Naive thymus-derived CD4-positive, alpha-beta T cell (primary cell): ENCODE measurements around the gene NAA40. TPM values are rescaled to one million over a fixed set of nuclear protein-coding genes. Genes with fewer than 3 reads are reported as not detected.
A peak's percentile ranks its signal among the peaks of the same experiment; 100 is the strongest.

Experiments
- ATAC-seq: fragments of 150-1000 bp; cut with Tn5 transposase; 2 replicates; pipeline ENCODE4 v1.10.0; 2021; ENCODE audit warnings: mild to moderate bottlenecking, moderate library complexity
- CTCF ChIA-PET: fragments of 350-600 bp; sonication (Branson Sonifier 250); formaldehyde crosslinking; loops from one replicate; lab custom pipeline; 2021; ENCODE audit warnings: antibody characterized with exemption; lab: Charles Lee
- POLR2A ChIA-PET: fragments of 350-600 bp; sonication (Branson Sonifier 250); formaldehyde crosslinking; loops from one replicate; lab custom pipeline; 2021; ENCODE audit warnings: antibody characterized with exemption, inconsistent platforms; lab: Charles Lee
- DNase-seq, 9 donors: peaks; one replicate each; pipeline versions ENCODE4 v3.0.0 to v3.0.0-alpha.2; 2020 to 2022; ENCODE audit warnings: mixed read lengths in 1 of 9
- H3K27ac ChIP-seq: one replicate; pipeline ENCODE4 v1.7.0; 2013; ENCODE audit warnings: mild to moderate bottlenecking, low read depth, low read length, moderate library complexity
- H3K27me3 ChIP-seq, 2 donors: one replicate each; pipeline ENCODE4 v1.7.0; 2013; ENCODE audit warnings: low read length in 2 of 2, mild to moderate bottlenecking in 2 of 2, moderate library complexity in 2 of 2; ENCODE audit not compliant: control insufficient read depth in 2 of 2, insufficient read depth in 2 of 2
- H3K36me3 ChIP-seq, 3 experiments: 1 replicate in 2 of 3; 2 replicates in 1 of 3; pipeline ENCODE4 v1.7.0; 2013; ENCODE audit warnings: low read length in 3 of 3, mild to moderate bottlenecking in 3 of 3, moderate library complexity in 1 of 3; ENCODE audit not compliant: insufficient read depth in 3 of 3, control insufficient read depth in 2 of 3
- H3K4me1 ChIP-seq, 2 donors: one replicate each; pipeline ENCODE4 v1.7.0; 2013; ENCODE audit warnings: low read length in 2 of 2, mild to moderate bottlenecking in 2 of 2, moderate library complexity in 1 of 2; ENCODE audit not compliant: control insufficient read depth in 2 of 2, insufficient read depth in 2 of 2
- H3K4me3 ChIP-seq: 2 replicates; pipeline ENCODE4 v1.7.0; 2013; ENCODE audit warnings: mild to moderate bottlenecking, low read length
- H3K9me3 ChIP-seq, 3 experiments: 1 replicate in 2 of 3; 2 replicates in 1 of 3; pipeline ENCODE4 v1.7.0; 2013; ENCODE audit warnings: low read length in 3 of 3; ENCODE audit not compliant: control insufficient read depth in 2 of 3
- H3K27ac Mint-ChIP-seq, 9 donors: one replicate each; pipeline ENCODE4 v1.8.0; 2020 to 2022; ENCODE audit warnings: mixed read lengths in 9 of 9, mild to moderate bottlenecking in 8 of 9, moderate library complexity in 5 of 9, inconsistent platforms in 2 of 9
- H3K27me3 Mint-ChIP-seq, 5 donors: one replicate each; pipeline ENCODE4 v1.8.0; 2021 to 2022; ENCODE audit warnings: mixed read lengths in 5 of 5, mild to moderate bottlenecking in 1 of 5
- H3K36me3 Mint-ChIP-seq, 5 donors: one replicate each; pipeline ENCODE4 v1.8.0; 2020 to 2022; ENCODE audit warnings: mixed read lengths in 5 of 5, mild to moderate bottlenecking in 3 of 5, inconsistent platforms in 1 of 5
- H3K4me1 Mint-ChIP-seq, 7 donors: one replicate each; pipeline ENCODE4 v1.8.0; 2020 to 2022; ENCODE audit warnings: mixed read lengths in 7 of 7, mild to moderate bottlenecking in 3 of 7, inconsistent platforms in 1 of 7
- H3K4me3 Mint-ChIP-seq, 10 donors: one replicate each; pipeline ENCODE4 v1.8.0; 2020 to 2022; ENCODE audit warnings: mild to moderate bottlenecking in 10 of 10, mixed read lengths in 10 of 10, moderate library complexity in 6 of 10, inconsistent platforms in 2 of 10
- H3K9me3 Mint-ChIP-seq, 11 donors: one replicate each; pipeline ENCODE4 v1.8.0; 2020 to 2022; ENCODE audit warnings: mixed read lengths in 11 of 11, mild to moderate bottlenecking in 4 of 11, inconsistent platforms in 1 of 11, moderate library complexity in 1 of 11
- intact Hi-C, 2 donors: fragments of 100-400 bp; cut with micrococcal nuclease; formaldehyde crosslinking; loops; one replicate each; pipeline ENCODE4 v1.15.1; 2023
- polyA plus RNA-seq, 2 donors: library from polyadenylated mRNA; unstranded; fragments of 300-500 nt; fragmentation: Illumina TruSeq; gene quantifications; one replicate each; pipeline ENCODE4 v1.2.3, GENCODE V29; 2021
- total RNA-seq, 6 experiments: library from RNA in 5 of 6; stranded (reverse) in 5 of 6; gene quantifications; 1 replicate in 5 of 6; 2 replicates in 1 of 6; pipeline ENCODE4 v1.2.3 and lab custom pipeline; 2021 to 2026

NAA40 gene
- total and polyA plus RNA-seq, 7 experiments from 2014 or later = 5.1 to 39.8 (median 24.4) TPM

- H3K27ac ChIP-seq = no peak overlapping the region
- no peak overlapping the region for H3K4me3 Mint-ChIP-seq
- peaks cover 0 to under 1% of the 10 kb centered on the region in 2 donors for H3K4me1 ChIP-seq
- intact Hi-C loops = no loop called here
- H3K9me3 Mint-ChIP-seq = peaks cover 0 to 2% (median 0%) of the 10 kb centered on the region in 11 donors
- CTCF ChIA-PET = no interaction called here
- no peaks in the 10 kb centered on the region for H3K36me3 ChIP-seq
- no peaks in the 10 kb centered on the region for H3K9me3 ChIP-seq
- peaks cover 0 to 45% (median 0%) of the 10 kb centered on the region in 5 donors for H3K27me3 Mint-ChIP-seq
- POLR2A ChIA-PET = no interaction called here
- no peak for DNase-seq
- peaks cover 0 to 8% (median 7%) of the 10 kb centered on the region in 7 donors for H3K4me1 Mint-ChIP-seq
- no peaks in the 10 kb centered on the region for H3K27me3 ChIP-seq
- H3K27ac Mint-ChIP-seq = peak overlapping the region in 3 of 9 donors; percentile 7 to 45 (median 33)
- no peaks in the 10 kb centered on the region for H3K36me3 Mint-ChIP-seq
- ATAC-seq = no peak
- no peak overlapping the region for H3K4me3 ChIP-seq
Measured at GRCh38 chr11:63922673-63923192, 16.1 kb upstream of the NAA40 start.

- H3K27me3 Mint-ChIP-seq = peaks cover 0 to 46% (median 0%) of the 10 kb centered on the region in 5 donors
- ChIA-PET POLR2A (interaction anchor here (0.6 kb wide), 1 partner anchor 81 kb away, joined by 3 read pairs; no protein-coding TSS in a partner anchor), CTCF (no interaction called here)
- H3K4me1 ChIP-seq = no peaks in the 10 kb centered on the region
- H3K36me3 Mint-ChIP-seq = no peaks in the 10 kb centered on the region
- H3K9me3 ChIP-seq = no peaks in the 10 kb centered on the region
- DNase-seq (no peak), ATAC-seq (no peak)
- peaks cover 0 to 8% (median 7%) of the 10 kb centered on the region in 7 donors for H3K4me1 Mint-ChIP-seq
- H3K27me3 ChIP-seq = no peaks in the 10 kb centered on the region
- H3K36me3 ChIP-seq = no peaks in the 10 kb centered on the region
- no peak overlapping the region for H3K27ac ChIP-seq
- intact Hi-C loops = no loop called here
- no peak overlapping the region for H3K27ac Mint-ChIP-seq
- H3K9me3 Mint-ChIP-seq = peaks cover 0 to 2% (median 0%) of the 10 kb centered on the region in 11 donors
- H3K4me3 ChIP-seq = no peak overlapping the region
- H3K4me3 Mint-ChIP-seq = no peak overlapping the region
Measured at GRCh38 chr11:63923319-63923718, 15.5 kb upstream of the NAA40 start.

GRCh38 chr11:63929616-63930015 is 9.2 kb upstream of the NAA40 start:
- no peaks in the 10 kb centered on the region for H3K36me3 Mint-ChIP-seq
- H3K4me1 ChIP-seq = no peaks in the 10 kb centered on the region
- no peak overlapping the region for H3K27ac Mint-ChIP-seq
- H3K9me3 ChIP-seq = no peaks in the 10 kb centered on the region
- no peak overlapping the region for H3K27ac ChIP-seq
- peaks cover 0 to 20% (median 0%) of the 10 kb centered on the region in 5 donors for H3K27me3 Mint-ChIP-seq
- H3K36me3 ChIP-seq = no peaks in the 10 kb centered on the region
- ATAC-seq (no peak), DNase-seq (no peak)
- H3K4me3 Mint-ChIP-seq = no peak overlapping the region
- intact Hi-C loops = no loop called here
- ChIA-PET POLR2A (interaction anchor here (0.6 to 1.1 kb wide), 2 partner anchors 18 to 63 kb away, joined by 4 to 5 read pairs; no protein-coding TSS in a partner anchor), CTCF (no interaction called here)
- no peaks in the 10 kb centered on the region for H3K4me1 Mint-ChIP-seq
- no peaks in the 10 kb centered on the region for H3K27me3 ChIP-seq
- H3K4me3 ChIP-seq = no peak overlapping the region
- peaks cover 0 to 2% (median 0%) of the 10 kb centered on the region in 11 donors for H3K9me3 Mint-ChIP-seq

DNA sequence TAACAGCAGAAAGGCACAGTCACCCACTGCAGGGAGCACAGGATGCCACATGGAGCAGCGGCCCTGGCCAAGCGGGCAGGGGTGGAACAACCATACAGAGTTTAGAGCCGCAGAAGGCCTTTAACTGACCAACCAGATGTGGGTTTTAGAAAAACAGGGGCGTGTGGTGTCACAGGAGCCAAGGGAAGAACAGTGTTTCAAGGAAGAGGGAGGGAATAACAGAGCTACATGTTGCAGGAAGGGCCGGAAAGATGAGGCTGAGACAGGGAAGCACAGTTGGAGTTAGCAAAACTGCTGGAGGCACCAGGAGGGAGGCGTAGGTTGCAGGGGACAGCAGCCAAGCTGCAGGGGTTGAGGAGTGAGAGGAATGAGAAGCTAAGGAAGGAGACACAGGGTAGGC is 7.8 kb upstream of the NAA40 start:
- DNase-seq (no peak), ATAC-seq (no peak)
- Mint-ChIP-seq H3K4me1 (no peaks in the 10 kb centered on the region), H3K27ac (no peak overlapping the region), H3K36me3 (no peaks in the 10 kb centered on the region), H3K9me3 (no peaks in the 10 kb centered on the region), H3K27me3 (peaks cover 0 to 16% (median 0%) of the 10 kb centered on the region in 5 donors), H3K4me3 (no peak overlapping the region)
- ChIA-PET CTCF (interaction anchor here (0.9 kb wide), 1 partner anchor 15 kb away, joined by 3 read pairs; no protein-coding TSS in a partner anchor), POLR2A (interaction anchor here (1.2 kb wide), 1 partner anchor 11 kb away, joined by 4 read pairs; no protein-coding TSS in a partner anchor)
- Histone ChIP-seq H3K27me3 (no peaks in the 10 kb centered on the region), H3K27ac (no peak overlapping the region), H3K4me1 (no peaks in the 10 kb centered on the region), H3K36me3 (no peaks in the 10 kb centered on the region), H3K9me3 (no peaks in the 10 kb centered on the region), H3K4me3 (no peak overlapping the region)
- intact Hi-C loops = no loop called here

GRCh38 chr11:63931876-63932275 is 6.9 kb upstream of the NAA40 start:
- ChIA-PET POLR2A (no interaction called here), CTCF (interaction anchor here (0.9 kb wide), 1 partner anchor 14 kb away, joined by 3 read pairs; no protein-coding TSS in a partner anchor)
- H3K9me3 ChIP-seq = no peaks in the 10 kb centered on the region
- ATAC-seq (no peak), DNase-seq (no peak)
- Mint-ChIP-seq H3K36me3 (no peaks in the 10 kb centered on the region), H3K27me3 (peaks cover 0 to 12% (median 0%) of the 10 kb centered on the region in 5 donors), H3K27ac (no peak overlapping the region), H3K9me3 (no peaks in the 10 kb centered on the region), H3K4me1 (no peaks in the 10 kb centered on the region), H3K4me3 (no peak overlapping the region)
- no peaks in the 10 kb centered on the region for H3K4me1 ChIP-seq
- no peak overlapping the region for H3K4me3 ChIP-seq
- H3K36me3 ChIP-seq = no peaks in the 10 kb centered on the region
- no peak overlapping the region for H3K27ac ChIP-seq
- no peaks in the 10 kb centered on the region for H3K27me3 ChIP-seq
- intact Hi-C loops = no loop called here

- CTCF ChIA-PET = no interaction called here
- H3K4me3 ChIP-seq = no peak overlapping the region
Measured at GRCh38 chr11:63933459-63933858, 5.3 kb upstream of the NAA40 start.

More at GRCh38 chr11:63933459-63933858, 5.3 kb upstream of the NAA40 start:
- no peak for ATAC-seq
- Mint-ChIP-seq H3K27me3 (peaks cover 0 to 8% (median 0%) of the 10 kb centered on the region in 5 donors), H3K4me3 (no peak overlapping the region), H3K9me3 (peaks cover 0 to 4% (median 0%) of the 10 kb centered on the region in 11 donors), H3K36me3 (no peaks in the 10 kb centered on the region), H3K27ac (peak overlapping the region in 1 of 9 donors; percentile 54), H3K4me1 (peaks cover 3 to 11% (median 7%) of the 10 kb centered on the region in 7 donors)
- Histone ChIP-seq H3K36me3 (no peaks in the 10 kb centered on the region), H3K9me3 (no peaks in the 10 kb centered on the region), H3K27ac (no peak overlapping the region), H3K4me1 (peaks cover 0 to 5% of the 10 kb centered on the region in 2 donors), H3K27me3 (no peaks in the 10 kb centered on the region)
- intact Hi-C loops = no loop called here
- no peak for DNase-seq
- POLR2A ChIA-PET = no interaction called here
